H7 (cell line): Measurements from ENCODE around the gene KRT2. TPM values are rescaled to one million over a fixed set of nuclear protein-coding genes. Genes with fewer than 3 reads are reported as not detected.
"Not testable (repeated sequence)": the region's sequence is repeated elsewhere in the genome, so short reads cannot be mapped to it uniquely, and the experiment has no call there.

Experiments used
- DNase-seq: peaks from one replicate; pipeline ENCODE4 v3.0.0; 2012
- H3K27me3 ChIP-seq: 2 replicates; pipeline ENCODE4 v1.6.0; 2011; ENCODE audit warnings: mild to moderate bottlenecking, low read length; ENCODE audit not compliant: control insufficient read depth, insufficient read depth
- H3K36me3 ChIP-seq: replicated peaks from 2 replicates; pipeline ENCODE4 v1.5.1; 2011; ENCODE audit warnings: low read length; ENCODE audit not compliant: control insufficient read depth, insufficient read depth
- H3K4me3 ChIP-seq: 2 replicates; pipeline ENCODE4 v1.5.1; 2011; ENCODE audit warnings: low read depth, mild to moderate bottlenecking, control low read depth, low read length, moderate library complexity; ENCODE audit not compliant: insufficient read depth
- total RNA-seq: library from RNA; depleted of rRNA; stranded (reverse); fragments of >200 nt; shearing (Covaris generic); gene quantifications from 2 replicates; pipeline ENCODE4 v1.2.3, GENCODE V29; 2014

KRT2 gene
- total RNA-seq, 1 experiment from 2014 or later, result not detected

- no peaks in the 10 kb centered on the region for H3K36me3 ChIP-seq
- H3K27me3 ChIP-seq, result no peaks in the 10 kb centered on the region; the same call in 1 of the 2 replicates
- no peak for DNase-seq
- no peak overlapping the region for H3K4me3 ChIP-seq
Observed at GRCh38 chr12:52679875-52680274, 27.9 kb upstream of the KRT2 start.

- Histone ChIP-seq H3K27me3 (no peaks in the 10 kb centered on the region; the same call in 1 of the 2 replicates), H3K36me3 (no peaks in the 10 kb centered on the region), H3K4me3 (no peak overlapping the region)
- DNase-seq, result no peak
Observed at GRCh38 chr12:52677671-52678070, 25.7 kb upstream of the KRT2 start.

GRCh38 chr12:52677126-52677525, 25.1 kb upstream of the KRT2 start:
- Histone ChIP-seq H3K27me3 (no peaks in the 10 kb centered on the region; the same call in 1 of the 2 replicates), H3K36me3 (no peaks in the 10 kb centered on the region), H3K4me3 (no peak overlapping the region)
- DNase-seq, result no peak

GRCh38 chr12:52676163-52676562, 24.2 kb upstream of the KRT2 start:
- H3K27me3 ChIP-seq, result no peaks in the 10 kb centered on the region; the same call in 1 of the 2 replicates
- DNase-seq, result no peak
- H3K4me3 ChIP-seq, result no peak overlapping the region
- no peaks in the 10 kb centered on the region for H3K36me3 ChIP-seq

- DNase-seq, result no peak
- no peaks in the 10 kb centered on the region; the same call in 1 of the 2 replicates for H3K27me3 ChIP-seq
- H3K4me3 ChIP-seq, result no peak overlapping the region
- H3K36me3 ChIP-seq, result no peaks in the 10 kb centered on the region
Observed at GRCh38 chr12:52675301-52675701, 23.3 kb upstream of the KRT2 start.

- no peak for DNase-seq
- no peaks in the 10 kb centered on the region; the same call in 1 of the 2 replicates for H3K27me3 ChIP-seq
- H3K4me3 ChIP-seq, result no peak overlapping the region
- no peaks in the 10 kb centered on the region for H3K36me3 ChIP-seq
Observed at GRCh38 chr12:52674433-52674775, 22.4 kb upstream of the KRT2 start.

GRCh38 chr12:52673713-52674432, 21.9 kb upstream of the KRT2 start:
- no peaks in the 10 kb centered on the region; the same call in 1 of the 2 replicates for H3K27me3 ChIP-seq

GRCh38 chr12:52673217-52673616, 21.2 kb upstream of the KRT2 start:
- no peak overlapping the region for H3K4me3 ChIP-seq
- H3K27me3 ChIP-seq, result no peaks in the 10 kb centered on the region; the same call in 1 of the 2 replicates
- no peaks in the 10 kb centered on the region for H3K36me3 ChIP-seq
- no peak for DNase-seq

More at GRCh38 chr12:52673713-52674432, 21.9 kb upstream of the KRT2 start:
- no peak overlapping the region for H3K4me3 ChIP-seq
- no peak for DNase-seq
- H3K36me3 ChIP-seq, result no peaks in the 10 kb centered on the region

GRCh38 chr12:52672321-52672933, 20.4 kb upstream of the KRT2 start:
- Histone ChIP-seq H3K27me3 (no peaks in the 10 kb centered on the region; the same call in 1 of the 2 replicates), H3K4me3 (no peak overlapping the region), H3K36me3 (no peaks in the 10 kb centered on the region)
- no peak for DNase-seq

GRCh38 chr12:52670961-52671360, 18.9 kb upstream of the KRT2 start:
- no peak overlapping the region for H3K4me3 ChIP-seq
- no peaks in the 10 kb centered on the region for H3K36me3 ChIP-seq
- no peaks in the 10 kb centered on the region; the same call in 1 of the 2 replicates for H3K27me3 ChIP-seq
- no peak for DNase-seq

GRCh38 chr12:52670506-52670905, 18.5 kb upstream of the KRT2 start:
- Histone ChIP-seq H3K36me3 (no peaks in the 10 kb centered on the region), H3K4me3 (no peak overlapping the region), H3K27me3 (no peaks in the 10 kb centered on the region; the same call in 1 of the 2 replicates)
- no peak for DNase-seq

GRCh38 chr12:52669941-52670340, 17.9 kb upstream of the KRT2 start:
- not testable (repeated sequence) for H3K27me3 ChIP-seq, H3K36me3 ChIP-seq, DNase-seq, H3K4me3 ChIP-seq

GRCh38 chr12:52669426-52669825, 17.4 kb upstream of the KRT2 start:
- no peak for DNase-seq
- no peak overlapping the region for H3K4me3 ChIP-seq
- H3K36me3 ChIP-seq, result no peaks in the 10 kb centered on the region
- H3K27me3 ChIP-seq, result no peaks in the 10 kb centered on the region

- Histone ChIP-seq H3K27me3 (no peaks in the 10 kb centered on the region), H3K4me3 (no peak overlapping the region), H3K36me3 (no peaks in the 10 kb centered on the region)
- DNase-seq, result no peak
Observed at GRCh38 chr12:52667931-52668330, 15.9 kb upstream of the KRT2 start.

- H3K4me3 ChIP-seq, result no peak overlapping the region
- peak; percentile 75 for DNase-seq
- H3K36me3 ChIP-seq, result no peaks in the 10 kb centered on the region
- no peaks in the 10 kb centered on the region for H3K27me3 ChIP-seq
Observed at GRCh38 chr12:52667509-52667908, 15.5 kb upstream of the KRT2 start.
